GM12878 (cell line): Measurements from ENCODE around the gene MEF2D. TPM values are rescaled to one million over a fixed set of nuclear protein-coding genes. Genes with fewer than 3 reads are reported as not detected.
A peak's percentile ranks its signal among the peaks of the same experiment; 100 is the strongest.

Source experiments
- ATAC-seq: fragments of 200-7000 bp; cut with Tn5 transposase; 3 replicates; pipeline ENCODE4 v1.9.1; 2020; ENCODE audit warnings: mild to moderate bottlenecking, moderate library complexity
- BruUV-seq: library from RNA; stranded (reverse); fragments of 400-500 nt; replicated peaks from 2 replicates; lab custom pipeline; 2021; lab: Mats Ljungman, UMichigan
- CTCF ChIA-PET: fragments of 300-600 bp; sonication (Branson Sonifier 250); formaldehyde crosslinking; extraction: SDS; loops from one replicate; lab custom pipeline; 2021; ENCODE audit warnings: inconsistent platforms; lab: Yijun Ruan, JAX
- POLR2A ChIA-PET: fragments of 350-600 bp; formaldehyde crosslinking; extraction: SDS; loops from one replicate; lab custom pipeline; 2021; ENCODE audit warnings: inconsistent platforms; lab: Charles Lee
- RAD21 ChIA-PET: fragments of 300-600 bp; sonication (Branson Sonifier 250); formaldehyde crosslinking; loops from one replicate; lab custom pipeline; 2023; ENCODE audit warnings: antibody characterized with exemption; ENCODE audit not compliant: unreplicated experiment; lab: Charles Lee
- SMC1A ChIA-PET: fragments of 300-600 bp; sonication (Branson Sonifier 250); formaldehyde crosslinking; loops from one replicate; lab custom pipeline; 2023; ENCODE audit not compliant: unreplicated experiment, uncharacterized antibody; lab: Charles Lee
- DNase-seq: peaks from one replicate; pipeline ENCODE4 v3.0.0-alpha.2; 2011; ENCODE audit warnings: low read depth, low spot score
- FAIRE-seq: peaks from 3 replicates; lab custom pipeline; 2011; peaks lifted over from hg19 to GRCh38; lab: Jason Lieb, UNC
- H2AFZ ChIP-seq: 2 replicates; pipeline ENCODE4 v1.6.0; 2011; ENCODE audit warnings: low read depth, low read length, control low read depth; ENCODE audit not compliant: control insufficient read depth
- H3K27ac ChIP-seq: 2 replicates; pipeline ENCODE4 v1.5.1; 2011; ENCODE audit warnings: control low read depth; ENCODE audit not compliant: control insufficient read depth, insufficient read depth
- H3K27me3 ChIP-seq, 2 experiments: replicated peaks in 1 of 2; 2 replicates each; pipeline versions ENCODE4 v1.6.0 to v1.6.1; 2011; ENCODE audit warnings: low read length in 1 of 2; ENCODE audit not compliant: control insufficient read depth in 2 of 2, insufficient read depth in 2 of 2
- H3K36me3 ChIP-seq, 2 experiments: 2 replicates each; pipeline ENCODE4 v1.5.1; 2011; ENCODE audit warnings: low read length in 1 of 2; ENCODE audit not compliant: control insufficient read depth in 2 of 2, insufficient read depth in 2 of 2
- H3K4me1 ChIP-seq: 2 replicates; pipeline ENCODE4 v1.6.1; 2011; ENCODE audit warnings: mild to moderate bottlenecking, low read length, moderate library complexity, mixed read lengths; ENCODE audit not compliant: control insufficient read depth, insufficient read depth
- H3K4me2 ChIP-seq: 2 replicates; pipeline ENCODE4 v1.6.0; 2011; ENCODE audit warnings: control low read depth; ENCODE audit not compliant: control insufficient read depth, insufficient read depth
- H3K4me3 ChIP-seq: fragments of 200-600 bp; sonication (generic); 2 replicates; pipeline ENCODE4 v1.5.1; 2016
- H3K79me2 ChIP-seq: 2 replicates; pipeline ENCODE4 v1.6.0; 2011; ENCODE audit warnings: low read length; ENCODE audit not compliant: control insufficient read depth, insufficient read depth
- H3K9ac ChIP-seq: 2 replicates; pipeline ENCODE4 v1.8.0; 2011; ENCODE audit warnings: low read length, control low read depth, mixed read lengths; ENCODE audit not compliant: control insufficient read depth, insufficient read depth
- H3K9me3 ChIP-seq: replicated peaks from 3 replicates; pipeline ENCODE4 v1.5.1; 2011; ENCODE audit warnings: mild to moderate bottlenecking, low read length; ENCODE audit not compliant: control insufficient read depth, insufficient read depth
- H4K20me1 ChIP-seq: 2 replicates; pipeline ENCODE4 v1.6.0; 2011; ENCODE audit not compliant: control insufficient read depth, insufficient read depth
- HCFC1 ChIP-seq: fragments of 150-350 bp; IDR thresholded peaks from 2 replicates; pipeline ENCODE4 v1.6.1; 2014; ENCODE audit warnings: low read length
- IKZF1 ChIP-seq: fragments of 450-650 bp; conservative IDR thresholded peaks from 2 replicates; pipeline ENCODE4 v1.6.1; 2017; ENCODE audit warnings: antibody characterized with exemption, mild to moderate bottlenecking
- MEF2B ChIP-seq: fragments of 450-650 bp; IDR thresholded peaks from 2 replicates; pipeline ENCODE4 v1.6.1; 2018; ENCODE audit warnings: mild to moderate bottlenecking, moderate library complexity; ENCODE audit not compliant: partially characterized antibody, poor library complexity, severe bottlenecking
- MXI1 ChIP-seq: fragments of 150-350 bp; IDR thresholded peaks from 2 replicates; pipeline ENCODE4 v1.6.1; 2011; ENCODE audit warnings: low read depth, mild to moderate bottlenecking, inconsistent platforms, low read length, improper control_type of control experiment
- NR2F1 ChIP-seq: fragments of 450-650 bp; conservative IDR thresholded peaks from 2 replicates; pipeline ENCODE4 v1.6.1; 2017; ENCODE audit warnings: mild to moderate bottlenecking
- POLR2AphosphoS5 ChIP-seq: IDR thresholded peaks from 2 replicates; pipeline ENCODE4 v1.6.1; 2011; ENCODE audit warnings: mild to moderate bottlenecking, low read length, inconsistent platforms
- ZNF217 ChIP-seq: fragments of 450-650 bp; IDR thresholded peaks from 2 replicates; pipeline ENCODE4 v1.6.1; 2017; ENCODE audit warnings: antibody characterized with exemption, mild to moderate bottlenecking
- WGBS: methylation state at CpG from one replicate; pipeline ENCODE4 v1.1.6; 2016; ENCODE audit warnings: low lambda C conversion rate; ENCODE audit not compliant: insufficient replicate concordance, insufficient coverage; ENCODE audit errors: missing lambda C conversion rate; 5-methylcytosine and 5-hydroxymethylcytosine counted together
- in situ Hi-C: fragments of 300-500 bp; cut with MboI; formaldehyde crosslinking; loops from 9 replicates; pipeline ENCODE4 v1.14.3; 2018; ENCODE audit warnings: mixed read lengths
- intact Hi-C: fragments of 100-400 bp; cut with micrococcal nuclease; formaldehyde crosslinking; loops from one replicate; pipeline ENCODE4 v1.14.2; 2022; ENCODE audit not compliant: unreplicated experiment
- polyA plus RNA-seq, 11 experiments: library from polyadenylated mRNA; depleted of rRNA in 4 of 11; unstranded in 6 of 11; stranded (reverse) in 5 of 11; fragments of >200 nt; fragmentation: Nextera tagmentation in 4 of 11; fragmentation: Illumina TruSeq in 1 of 11; extraction: Ambion mirVana in 4 of 11; extraction: Trizol in 1 of 11; gene quantifications; 1 replicate in 1 of 11; 2 replicates in 10 of 11; pipeline versions ENCODE4 v1.2.1 to v1.2.3, GENCODE V29; 2011 to 2016; ENCODE audit warnings: inconsistent platforms in 2 of 11, missing spikeins in 2 of 11, low read depth in 1 of 11
- total RNA-seq, 4 experiments: library from RNA; depleted of rRNA in 3 of 4; stranded (reverse); fragments of >200 nt in 3 of 4; fragmentation: Illumina TruSeq in 1 of 4; extraction: Trizol in 1 of 4; gene quantifications; 2 replicates each; pipeline versions ENCODE4 v1.2.1 to v1.2.3, GENCODE V29; 2013 to 2021

Gene MEF2D
- total and polyA plus RNA-seq, 10 of the 15 experiments (the other 5 are each of a cell fraction or from before 2014, with no cell fraction given), result 0.61 to 53.0 (median 15.2) TPM

- RAD21 ChIA-PET, result interaction anchor here (2.0 to 4.0 kb wide), 5 partner anchors 8 to 40 kb away, joined by 11 to 41 read pairs (median 23); no protein-coding TSS in a partner anchor
- Histone ChIP-seq H3K4me2 (peak overlapping the region; percentile 94), H3K9ac (peak overlapping the region; percentile 78), H3K4me3 (peak overlapping the region; percentile 92), H3K9me3 (no peaks in the 10 kb centered on the region), H3K36me3 (peaks cover 2 to 4% of the 10 kb centered on the region in 2 experiments; a peak in 2 of 4 replicates), H3K79me2 (peaks cover 87% of the 10 kb centered on the region), H2AFZ (no peak overlapping the region), H3K4me1 (peaks cover 57% of the 10 kb centered on the region), H4K20me1 (no peaks in the 10 kb centered on the region), H3K27me3 (no peaks in the 10 kb centered on the region), H3K27ac (peak overlapping the region; percentile 45)
- POLR2A ChIA-PET, result interaction anchor here (0.7 to 23.9 kb wide), 4 partner anchors 6 to 187 kb away, joined by 4 to 630 read pairs (median 318); partner anchors contain the start of gene MEF2D
- CTCF ChIA-PET, result interaction anchor here (0.6 to 10.0 kb wide), 11 partner anchors 7 to 112 kb away, joined by 3 to 175 read pairs (median 4); partner anchors contain the start of genes GPATCH4 and NAXE
- in situ Hi-C loops, result no loop called here
- no TSS peak for BruUV-seq
- 25% methylated on average over 11 of the region's 11 CpGs for WGBS
- ATAC-seq, result no peak
- TF ChIP-seq MEF2B (peak; percentile 59), IKZF1 (peak; percentile 41), NR2F1 (peak; percentile 60; the same call in 1 of the 2 replicates), POLR2AphosphoS5 (0 out of 2 replicates have a peak, but pooled peaks have one; percentile 12), HCFC1 (no peak), MXI1 (no peak), ZNF217 (no peak)
- intact Hi-C loops, result no loop called here
- SMC1A ChIA-PET, result interaction anchor here (0.6 to 21.2 kb wide), 5 partner anchors 5 to 105 kb away, joined by 3 to 460 read pairs (median 5); partner anchors contain the start of gene MEF2D
- DNase-seq, result no peak
- FAIRE-seq, result no peak
Measured at GRCh38 chr1:156497078-156497742, 3.4 kb downstream of the MEF2D start.
